GM12891 (cell line): Measurements from ENCODE around the gene SYNDIG1.

Experiments
- POLR2A ChIP-seq: IDR thresholded peaks from 2 replicates; pipeline ENCODE4 v1.6.1; 2011; ENCODE audit warnings: low read depth, low read length, control low read depth
- POLR2AphosphoS5 ChIP-seq: IDR thresholded peaks from 2 replicates; pipeline ENCODE4 v1.6.1; 2011; ENCODE audit warnings: low read depth, low read length, control low read depth
- POU2F2 ChIP-seq: IDR thresholded peaks from 2 replicates; pipeline ENCODE4 v1.6.1; 2011; ENCODE audit warnings: low read depth, mild to moderate bottlenecking, control low read depth, low read length, moderate library complexity
- SPI1 ChIP-seq: IDR thresholded peaks from 2 replicates; pipeline ENCODE4 v1.6.1; 2011; ENCODE audit warnings: low read depth, low read length, control low read depth
- TAF1 ChIP-seq: IDR thresholded peaks from 2 replicates; pipeline ENCODE4 v1.6.1; 2011; ENCODE audit warnings: low read depth, low read length, control low read depth

- no peak for TF ChIP-seq POLR2A
- TF ChIP-seq POLR2AphosphoS5 = no peak
- TF ChIP-seq TAF1 = no peak
- no peak for TF ChIP-seq POU2F2
- TF ChIP-seq SPI1 = no peak
Observed at GRCh38 chr20:24492698-24493097, 23.3 kb downstream of the SYNDIG1 start.
